Ovary (tissue), 3 donors: Measurements from ENCODE around the gene AIDA.

Experiments
- CTCF ChIP-seq, 3 donors: fragments of 450-650 bp in 2 of 3; fragments of 200-600 bp in 1 of 3; IDR thresholded peaks; one replicate each; pipeline versions ENCODE4 v1.5.1 to v1.8.0; 2016 to 2022; ENCODE audit warnings: antibody characterized with exemption in 3 of 3, mild to moderate bottlenecking in 1 of 3
- POLR2A ChIP-seq: fragments of 450-650 bp; IDR thresholded peaks from one replicate; pipeline ENCODE4 v1.6.1; 2017; ENCODE audit warnings: antibody characterized with exemption, mild to moderate bottlenecking, moderate library complexity
- donor health status: DM: no; HTN: no; CAD: no.

GRCh38 chr1:222739465-222739864, 27.2 kb upstream of the AIDA start:
- TF ChIP-seq CTCF (IDR thresholded peaks at IDR 0.05) = no peak
- TF ChIP-seq POLR2A = no peak
